Suppressor macrophage treated with lipopolysaccharide for 4 hours (primary cell): ENCODE measurements around the gene PRRT2.

Experiments used
- DNase-seq: peaks from one replicate; pipeline ENCODE4 v3.0.0-alpha.2; 2020

PRRT2 gene

GRCh38 chr16:29863669-29863984, 51.6 kb downstream of the PRRT2 start:
- DNase-seq = no peak

- no peak for DNase-seq
Measured at GRCh38 chr16:29864205-29864604, 52.2 kb downstream of the PRRT2 start.
